A549 (cell line): ENCODE measurements around the gene LUZP1. TPM values are rescaled to one million over a fixed set of nuclear protein-coding genes. Genes with fewer than 3 reads are reported as not detected.

Source experiments
- ATAC-seq, 2 experiments: fragments of 200-7000 bp in 1 of 2; fragments of >200 bp in 1 of 2; cut with Nextera tagmentation in 1 of 2; cut with Tn5 transposase in 1 of 2; 3 replicates each; pipeline versions ENCODE4 v1.8.0 to v1.9.1; 2018 to 2020; ENCODE audit warnings: mild to moderate bottlenecking in 1 of 2, moderate library complexity in 1 of 2
- CTCF ChIA-PET: fragments of 300-600 bp; sonication (Branson Sonifier 250); formaldehyde crosslinking; extraction: SDS; loops from one replicate; lab custom pipeline; 2021; ENCODE audit warnings: antibody characterized with exemption, inconsistent platforms; lab: Yijun Ruan, JAX
- POLR2A ChIA-PET: fragments of 350-600 bp; formaldehyde crosslinking; extraction: SDS; loops from one replicate; lab custom pipeline; 2021; ENCODE audit warnings: antibody characterized with exemption, inconsistent platforms; lab: Yijun Ruan, JAX
- DNase-seq, 2 experiments: peaks; one replicate each; pipeline versions ENCODE4 v3.0.0 to v3.0.0-alpha.2; 2011 to 2016; ENCODE audit warnings: low read depth in 1 of 2, low spot score in 1 of 2
- FAIRE-seq: peaks from 2 replicates; lab custom pipeline; 2011; peaks lifted over from hg19 to GRCh38; lab: Jason Lieb, UNC
- H3K27ac ChIP-seq, 2 experiments: fragments of >200 bp; sonication (Bioruptor Twin); formaldehyde crosslinking; 3 replicates each; pipeline ENCODE4 v1.5.1; 2016 to 2017
- H3K4me1 ChIP-seq: fragments of >200 bp; sonication (Bioruptor Twin); formaldehyde crosslinking; 3 replicates; pipeline ENCODE4 v1.6.1; 2016
- H3K4me2 ChIP-seq: fragments of >200 bp; sonication (Bioruptor Twin); formaldehyde crosslinking; 3 replicates; pipeline ENCODE4 v1.6.1; 2016
- H3K4me3 ChIP-seq: fragments of >200 bp; sonication (Bioruptor Twin); formaldehyde crosslinking; 3 replicates; pipeline ENCODE4 v1.5.1; 2016
- H3K9me3 ChIP-seq: fragments of >200 bp; sonication (Bioruptor Twin); formaldehyde crosslinking; 3 replicates; pipeline ENCODE4 v1.6.1; 2016
- CTCF ChIP-seq: fragments of >200 bp; sonication (Bioruptor Twin); formaldehyde crosslinking; IDR thresholded peaks from 3 replicates; pipeline ENCODE4 v1.5.1; 2016
- EHMT2 ChIP-seq: fragments of 200-600 bp; sonication (generic); IDR thresholded peaks from 2 replicates; pipeline ENCODE4 v1.6.1; 2016; ENCODE audit warnings: antibody characterized with exemption, low read depth, mild to moderate bottlenecking, moderate library complexity
- EP300 ChIP-seq, 2 experiments: fragments of >200 bp; sonication (Bioruptor Twin); formaldehyde crosslinking; IDR thresholded peaks; 2 replicates in 1 of 2; 3 replicates in 1 of 2; pipeline ENCODE4 v1.6.1; 2016 to 2017
- FOSB ChIP-seq: fragments of 250-450 bp; sonication (Bioruptor Pico); IDR thresholded peaks from 2 replicates; pipeline ENCODE4 v1.5.0; 2020; ENCODE audit warnings: mild to moderate bottlenecking, moderate library complexity
- FOXS1 ChIP-seq: fragments of 250-450 bp; sonication (Bioruptor Pico); IDR thresholded peaks from 2 replicates; pipeline ENCODE4 v1.5.0; 2020; ENCODE audit warnings: mild to moderate bottlenecking, moderate library complexity
- HEYL ChIP-seq: fragments of 250-450 bp; sonication (Bioruptor Pico); IDR thresholded peaks from 2 replicates; pipeline ENCODE4 v1.8.0; 2021; ENCODE audit warnings: mild to moderate bottlenecking, moderate library complexity
- HOXB13 ChIP-seq: fragments of 250-450 bp; sonication (Bioruptor Pico); IDR thresholded peaks from 2 replicates; pipeline ENCODE4 v1.5.0; 2020; ENCODE audit warnings: low read depth, mild to moderate bottlenecking, moderate library complexity
- JUNB ChIP-seq: fragments of >200 bp; sonication (Bioruptor Twin); formaldehyde crosslinking; IDR thresholded peaks from 2 replicates; pipeline ENCODE4 v1.6.1; 2016
- KDM1A ChIP-seq: fragments of 200-600 bp; sonication (generic); IDR thresholded peaks from 2 replicates; pipeline ENCODE4 v1.6.1; 2016; ENCODE audit warnings: low read depth, mild to moderate bottlenecking
- MAX ChIP-seq: IDR thresholded peaks from 2 replicates; pipeline ENCODE4 v1.6.1; 2012
- NFE2L2 ChIP-seq: fragments of 150-350 bp; conservative IDR thresholded peaks from 2 replicates; pipeline ENCODE4 v1.6.1; 2014; ENCODE audit warnings: low read length
- NPAS2 ChIP-seq: fragments of 250-450 bp; sonication (Bioruptor Pico); IDR thresholded peaks from 2 replicates; pipeline ENCODE4 v1.8.0; 2022; ENCODE audit warnings: mild to moderate bottlenecking, moderate library complexity, borderline replicate concordance
- RFX5 ChIP-seq: fragments of 450-650 bp; IDR thresholded peaks from 2 replicates; pipeline ENCODE4 v1.7.1; 2014; ENCODE audit warnings: antibody characterized with exemption, mild to moderate bottlenecking, moderate library complexity
- RNF2 ChIP-seq: fragments of 200-600 bp; sonication (generic); IDR thresholded peaks from 2 replicates; pipeline ENCODE4 v1.6.1; 2016; ENCODE audit warnings: low read depth, mild to moderate bottlenecking, antibody characterized with exemption, moderate library complexity, borderline replicate concordance
- SMC3 ChIP-seq: fragments of >200 bp; sonication (Bioruptor Twin); formaldehyde crosslinking; IDR thresholded peaks from 3 replicates; pipeline ENCODE4 v1.6.1; 2018; ENCODE audit warnings: inconsistent platforms
- SREBF2 ChIP-seq: fragments of 450-650 bp; IDR thresholded peaks from 2 replicates; pipeline ENCODE4 v1.6.1; 2014; ENCODE audit warnings: mild to moderate bottlenecking, moderate library complexity
- TFCP2L1 ChIP-seq: fragments of 250-450 bp; sonication (Bioruptor Pico); IDR thresholded peaks from 2 replicates; pipeline ENCODE4 v1.5.0; 2021; ENCODE audit warnings: mild to moderate bottlenecking
- ZNF302 ChIP-seq: fragments of 250-450 bp; sonication (Bioruptor Pico); IDR thresholded peaks from 2 replicates; pipeline ENCODE4 v1.9.0; 2021; ENCODE audit warnings: inconsistent platforms, mild to moderate bottlenecking, moderate library complexity
- ZSCAN20 ChIP-seq: fragments of 250-450 bp; sonication (Bioruptor Pico); IDR thresholded peaks from 2 replicates; pipeline ENCODE4 v1.8.0; 2022; ENCODE audit warnings: mild to moderate bottlenecking, moderate library complexity
- whole genome bisulfite sequencing: methylation state at CpG from one replicate; pipeline ENCODE4 v1.1.6; 2017; ENCODE audit errors: missing lambda C conversion rate; 5-methylcytosine and 5-hydroxymethylcytosine counted together
- polyA plus RNA-seq, 4 experiments: library from polyadenylated mRNA; depleted of rRNA in 3 of 4; stranded (reverse); fragments of >200 nt; fragmentation: RNase III in 1 of 4; extraction: RNeasy Plus Mini Kit Qiagen cat#74134 plus additional on column Dnase treatment in 1 of 4; gene quantifications; 2 replicates in 3 of 4; 3 replicates in 1 of 4; pipeline ENCODE4 v1.2.3, GENCODE V29; 2011 to 2017

Gene LUZP1
- polyA plus RNA-seq, 2 of the 4 experiments (the other 2 are of a cell fraction), result 18.2 to 26.2 TPM

- Histone ChIP-seq H3K4me2 (no peak overlapping the region), H3K27ac (peak overlapping the region in 1 of 2 experiments; percentile 8; a peak in 1 of 6 replicates), H3K4me3 (no peak overlapping the region), H3K9me3 (no peaks in the 10 kb centered on the region), H3K4me1 (peaks cover 68% of the 10 kb centered on the region)
- 86% methylated on average over 6 of the region's 6 CpGs for WGBS
- CTCF ChIA-PET, result interaction anchor here (1.2 kb wide), 1 partner anchor 68 kb away, joined by 3 read pairs; no protein-coding TSS in a partner anchor
- POLR2A ChIA-PET, result no interaction called here
- DNase-seq (no peak), ATAC-seq (no peak), FAIRE-seq (no peak)
- TF ChIP-seq HOXB13 (CRISPR knock-in tag) (no peak), JUNB (no peak), RNF2 (no peak), FOSB (CRISPR knock-in tag) (no peak), RFX5 (no peak), KDM1A (no peak), ZSCAN20 (CRISPR knock-in tag) (no peak), EP300 (IDR thresholded peaks at IDR 0.05) (no peak), NFE2L2 (no peak), SMC3 (no peak), FOXS1 (CRISPR knock-in tag) (no peak), SREBF2 (no peak), ZNF302 (CRISPR knock-in tag) (no peak), NPAS2 (CRISPR knock-in tag) (no peak), CTCF (no peak)
Observed at GRCh38 chr1:23116216-23116836, 52.3 kb downstream of the LUZP1 start.

- 72% methylated on average over 6 of the region's 6 CpGs for WGBS
- ATAC-seq (peak in 1 of 2 experiments; percentile 16; a peak in 2 of 6 replicates), FAIRE-seq (no peak), DNase-seq (no peak)
- POLR2A ChIA-PET, result no interaction called here
- Histone ChIP-seq H3K27ac (peak overlapping the region in 1 of 2 experiments; percentile 57; a peak in 3 of 6 replicates), H3K4me1 (peaks cover 84% of the 10 kb centered on the region), H3K4me3 (no peak overlapping the region), H3K4me2 (peak overlapping the region; percentile 43), H3K9me3 (no peaks in the 10 kb centered on the region)
- TF ChIP-seq SREBF2, result no peak
- CTCF ChIA-PET, result interaction anchor here (0.6 kb wide), 1 partner anchor 16 kb away, joined by 4 read pairs; no protein-coding TSS in a partner anchor
Observed at GRCh38 chr1:23114424-23115079, 54.1 kb downstream of the LUZP1 start.

- no peak for TF ChIP-seq TFCP2L1
- TF ChIP-seq KDM1A, result no peak
- TF ChIP-seq HEYL (CRISPR knock-in tag), result no peak
- TF ChIP-seq SREBF2, result no peak
- TF ChIP-seq EHMT2, result no peak
- no peak for TF ChIP-seq MAX
- TF ChIP-seq NFE2L2, result no peak
- TF ChIP-seq NPAS2 (CRISPR knock-in tag), result no peak
- TF ChIP-seq, all 56 proteins: peak for 0
- ATAC-seq (no peak), FAIRE-seq (no peak), DNase-seq (no peak)
- Histone ChIP-seq H3K4me1 (peaks cover 76% of the 10 kb centered on the region), H3K27ac (no peak overlapping the region), H3K4me3 (no peak overlapping the region), H3K4me2 (no peak overlapping the region), H3K9me3 (no peaks in the 10 kb centered on the region)
- CTCF ChIA-PET, result interaction anchor here (0.8 to 1.4 kb wide), 3 partner anchors 11 to 20 kb away, joined by 3 to 6 read pairs (median 3); no protein-coding TSS in a partner anchor
- WGBS, result 88% methylated on average over 6 of the region's 6 CpGs
- POLR2A ChIA-PET, result no interaction called here
Observed at GRCh38 chr1:23111600-23112535, 56.8 kb downstream of the LUZP1 start.
